ENCODE data around the gene DDX56. TPM values are rescaled to one million over a fixed set of nuclear protein-coding genes. Genes with fewer than 3 reads are reported as not detected.

The DDX56 gene
- total RNA-seq, 1 donor from 2014 or later = 99.7 TPM

DNA sequence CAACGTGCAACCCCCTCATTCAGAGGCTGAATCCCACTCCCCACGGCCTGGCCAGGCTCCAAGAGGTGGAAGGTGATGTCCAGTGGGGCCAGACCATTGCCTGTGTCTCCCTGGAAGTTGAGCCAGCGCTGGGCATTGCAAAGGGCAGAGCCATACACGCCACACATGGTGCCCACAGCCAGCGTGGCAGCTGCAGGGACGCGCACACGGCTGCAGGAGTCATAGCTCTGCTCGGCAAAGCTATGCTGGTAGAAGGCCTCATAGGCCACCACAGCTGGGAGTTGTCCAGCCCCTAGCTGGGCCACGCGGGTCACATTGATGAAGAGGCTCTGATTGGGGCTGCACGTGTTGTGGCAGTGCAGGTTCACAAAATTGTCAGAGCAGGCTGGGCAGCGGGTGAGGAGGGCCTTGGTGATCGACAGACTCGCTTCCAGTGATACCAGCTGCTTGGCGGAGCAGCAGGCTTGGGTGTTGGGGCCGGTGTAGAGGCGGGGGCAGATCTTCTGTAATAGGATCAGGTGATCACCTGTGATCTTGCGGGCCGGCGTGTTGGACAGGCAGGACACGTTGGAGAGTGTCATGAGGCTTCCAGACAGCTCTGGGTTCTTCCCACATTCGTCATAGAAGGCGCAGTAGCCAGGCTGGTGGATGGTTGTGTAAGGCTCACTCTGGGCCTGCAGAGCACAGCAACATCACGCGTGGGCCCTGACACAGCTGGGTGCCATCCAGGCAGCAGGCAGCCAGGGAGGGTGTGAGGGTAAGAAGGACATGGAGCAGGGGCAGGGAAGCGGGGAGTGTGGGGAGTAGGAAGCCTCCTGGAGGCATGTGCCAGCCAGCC lies 33.8 kb downstream of the DDX56 start:
- DNase-seq = no peak
- intact Hi-C loops (cut with micrococcal nuclease) = no loop called here
- TF ChIP-seq, protein P1, sequence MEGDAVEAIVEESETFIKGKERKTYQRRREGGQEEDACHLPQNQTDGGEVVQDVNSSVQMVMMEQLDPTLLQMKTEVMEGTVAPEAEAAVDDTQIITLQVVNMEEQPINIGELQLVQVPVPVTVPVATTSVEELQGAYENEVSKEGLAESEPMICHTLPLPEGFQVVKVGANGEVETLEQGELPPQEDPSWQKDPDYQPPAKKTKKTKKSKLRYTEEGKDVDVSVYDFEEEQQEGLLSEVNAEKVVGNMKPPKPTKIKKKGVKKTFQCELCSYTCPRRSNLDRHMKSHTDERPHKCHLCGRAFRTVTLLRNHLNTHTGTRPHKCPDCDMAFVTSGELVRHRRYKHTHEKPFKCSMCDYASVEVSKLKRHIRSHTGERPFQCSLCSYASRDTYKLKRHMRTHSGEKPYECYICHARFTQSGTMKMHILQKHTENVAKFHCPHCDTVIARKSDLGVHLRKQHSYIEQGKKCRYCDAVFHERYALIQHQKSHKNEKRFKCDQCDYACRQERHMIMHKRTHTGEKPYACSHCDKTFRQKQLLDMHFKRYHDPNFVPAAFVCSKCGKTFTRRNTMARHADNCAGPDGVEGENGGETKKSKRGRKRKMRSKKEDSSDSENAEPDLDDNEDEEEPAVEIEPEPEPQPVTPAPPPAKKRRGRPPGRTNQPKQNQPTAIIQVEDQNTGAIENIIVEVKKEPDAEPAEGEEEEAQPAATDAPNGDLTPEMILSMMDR (IDR thresholded peaks at IDR 0.05) = no peak
- H3K4me1 Mint-ChIP-seq = no peaks in the 10 kb centered on the region
- POLR2A ChIA-PET = no interaction called here
- no peak overlapping the region for H3K27ac Mint-ChIP-seq
- no peak for ATAC-seq (ENCODE audit: low read depth)
- no peak overlapping the region for H3K4me3 Mint-ChIP-seq
- H3K36me3 Mint-ChIP-seq (ENCODE audit: low read depth) = no peaks in the 10 kb centered on the region
- H3K27me3 Mint-ChIP-seq = peaks cover 4% of the 10 kb centered on the region
- H3K9me3 Mint-ChIP-seq = no peaks in the 10 kb centered on the region
- CTCF ChIA-PET = no interaction called here

GRCh38 chr7:44538798-44539668 lies 34.7 kb downstream of the DDX56 start:
- TF ChIP-seq, protein P1 (IDR thresholded peaks at IDR 0.05) = no peak
- CTCF ChIA-PET = no interaction called here
- H3K27ac Mint-ChIP-seq = no peak overlapping the region
- POLR2A ChIA-PET = no interaction called here
- no peaks in the 10 kb centered on the region for H3K9me3 Mint-ChIP-seq
- H3K4me1 Mint-ChIP-seq = no peaks in the 10 kb centered on the region
- DNase-seq (no peak), ATAC-seq (ENCODE audit: low read depth) (no peak)
- H3K36me3 Mint-ChIP-seq (ENCODE audit: low read depth) = no peaks in the 10 kb centered on the region
- H3K4me3 Mint-ChIP-seq = no peak overlapping the region
- intact Hi-C loops (cut with micrococcal nuclease) = no loop called here
- H3K27me3 Mint-ChIP-seq = peaks cover 2% of the 10 kb centered on the region

- no peak overlapping the region for H3K27ac Mint-ChIP-seq
Observed at GRCh38 chr7:44538093-44538797, 35.5 kb downstream of the DDX56 start.

GRCh38 chr7:44537442-44537841 lies 36.3 kb downstream of the DDX56 start:
- no peak overlapping the region for H3K27ac Mint-ChIP-seq

More at GRCh38 chr7:44538093-44538797, 35.5 kb downstream of the DDX56 start:
- no peak for DNase-seq
- no peaks in the 10 kb centered on the region for H3K9me3 Mint-ChIP-seq
- ChIA-PET CTCF (no interaction called here), POLR2A (no interaction called here)
- H3K27me3 Mint-ChIP-seq = no peaks in the 10 kb centered on the region
- no peak overlapping the region for H3K4me3 Mint-ChIP-seq
- no peaks in the 10 kb centered on the region for H3K36me3 Mint-ChIP-seq (ENCODE audit: low read depth)
- no peak for ATAC-seq (ENCODE audit: low read depth)
- no peaks in the 10 kb centered on the region for H3K4me1 Mint-ChIP-seq
- TF ChIP-seq, protein P1 (IDR thresholded peaks at IDR 0.05) = no peak
- intact Hi-C loops (cut with micrococcal nuclease) = no loop called here

More at GRCh38 chr7:44537442-44537841, 36.3 kb downstream of the DDX56 start:
- intact Hi-C loops (cut with micrococcal nuclease) = no loop called here
- Mint-ChIP-seq H3K4me1 (no peaks in the 10 kb centered on the region), H3K27me3 (no peaks in the 10 kb centered on the region), H3K36me3 (ENCODE audit: low read depth) (no peaks in the 10 kb centered on the region), H3K9me3 (no peaks in the 10 kb centered on the region), H3K4me3 (no peak overlapping the region)
- POLR2A ChIA-PET = no interaction called here
- DNase-seq (no peak), ATAC-seq (ENCODE audit: low read depth) (no peak)
- CTCF ChIA-PET = no interaction called here
- TF ChIP-seq, protein P1 (IDR thresholded peaks at IDR 0.05) = no peak
